B cell (primary cell): ENCODE results near the gene GGACT. TPM values are rescaled to one million over a fixed set of nuclear protein-coding genes. Genes with fewer than 3 reads are reported as not detected.

Experiments used
- ATAC-seq: fragments of 200-7000 bp; cut with Tn5 transposase; one replicate; pipeline ENCODE4 v1.10.0; 2021; ENCODE audit warnings: low read depth, mild to moderate bottlenecking, moderate number of reproducible peaks, moderate library complexity
- CTCF ChIA-PET: fragments of 350-600 bp; sonication (Branson Sonifier 250); formaldehyde crosslinking; loops from one replicate; lab custom pipeline; 2021; ENCODE audit warnings: antibody characterized with exemption, inconsistent platforms; lab: Charles Lee
- POLR2A ChIA-PET: fragments of 350-600 bp; sonication (Branson Sonifier 250); formaldehyde crosslinking; loops from one replicate; lab custom pipeline; 2021; ENCODE audit warnings: antibody characterized with exemption; lab: Charles Lee
- DNase-seq: peaks from one replicate; pipeline ENCODE4 v3.0.0; 2013
- H2AFZ ChIP-seq: 2 replicates; pipeline ENCODE4 v1.6.1; 2012; ENCODE audit warnings: mild to moderate bottlenecking, low read depth, low read length; ENCODE audit not compliant: insufficient read depth, poor library complexity, severe bottlenecking
- H3K27ac ChIP-seq, 2 donors: 1 replicate in 1 of 2; 2 replicates in 1 of 2; pipeline ENCODE4 v1.5.1; 2012 to 2013; ENCODE audit warnings: low read length in 2 of 2, mild to moderate bottlenecking in 2 of 2, moderate library complexity in 1 of 2
- H3K27me3 ChIP-seq, 4 experiments: fragments of 200-600 bp in 1 of 4; sonication (generic) in 1 of 4; replicated peaks in 1 of 4; 1 replicate in 2 of 4; 2 replicates in 2 of 4; pipeline versions ENCODE4 v1.6.1 to v1.7.0; 2013 to 2016; ENCODE audit warnings: low read length in 3 of 4, mild to moderate bottlenecking in 2 of 4, mixed read lengths in 1 of 4, moderate library complexity in 1 of 4; ENCODE audit not compliant: insufficient read depth in 4 of 4, control insufficient read depth in 3 of 4; ENCODE audit errors: control extremely low read depth in 1 of 4
- H3K36me3 ChIP-seq, 2 experiments: replicated peaks in 1 of 2; 1 replicate in 1 of 2; 2 replicates in 1 of 2; pipeline versions ENCODE4 v1.6.1 to v1.7.1; 2013; ENCODE audit warnings: low read length in 1 of 2; ENCODE audit not compliant: insufficient read depth in 2 of 2, control insufficient read depth in 1 of 2; ENCODE audit errors: control extremely low read depth in 1 of 2, extremely low read depth in 1 of 2
- H3K4me1 ChIP-seq, 2 donors: fragments of 200-600 bp in 1 of 2; sonication (generic) in 1 of 2; 1 replicate in 1 of 2; 2 replicates in 1 of 2; pipeline versions ENCODE4 v1.5.1 to v1.6.1; 2013 to 2017; ENCODE audit warnings: low read length in 2 of 2; ENCODE audit not compliant: control insufficient read depth in 2 of 2, insufficient read depth in 2 of 2
- H3K4me2 ChIP-seq: replicated peaks from 2 replicates; pipeline ENCODE3; 2012; ENCODE audit warnings: mild to moderate bottlenecking, low read depth, low read length; ENCODE audit not compliant: poor library complexity, severe bottlenecking
- H3K4me3 ChIP-seq, 5 experiments: fragments of 200-600 bp in 1 of 5; sonication (generic) in 1 of 5; 1 replicate in 3 of 5; 2 replicates in 2 of 5; pipeline versions ENCODE4 v1.5.1 to v1.7.0; 2011 to 2016; ENCODE audit warnings: low read length in 4 of 5, mild to moderate bottlenecking in 4 of 5, low read depth in 2 of 5, control low read depth in 1 of 5, moderate library complexity in 1 of 5; ENCODE audit not compliant: insufficient read depth in 1 of 5; ENCODE audit errors: control extremely low read depth in 1 of 5, extremely low read depth in 1 of 5
- H3K79me2 ChIP-seq: fragments of 200-600 bp; sonication (generic); one replicate; pipeline ENCODE4 v1.6.0; 2016; ENCODE audit warnings: low read length; ENCODE audit not compliant: control insufficient read depth, insufficient read depth
- H3K9ac ChIP-seq: fragments of 200-600 bp; sonication (generic); 2 replicates; pipeline ENCODE4 v1.6.1; 2017; ENCODE audit warnings: mild to moderate bottlenecking, low read length, moderate library complexity
- H3K9me3 ChIP-seq, 3 donors: one replicate each; pipeline versions ENCODE4 v1.6.1 to v1.7.1; 2013; ENCODE audit warnings: low read length in 2 of 3; ENCODE audit not compliant: control insufficient read depth in 2 of 3, insufficient read depth in 1 of 3; ENCODE audit errors: control extremely low read depth in 1 of 3
- H4K20me1 ChIP-seq: 2 replicates; pipeline ENCODE4 v1.6.0; 2012; ENCODE audit warnings: mild to moderate bottlenecking, low read length; ENCODE audit not compliant: insufficient read depth, control insufficient read depth, poor library complexity, severe bottlenecking
- H3K27ac Mint-ChIP-seq: one replicate; pipeline ENCODE4 v1.8.0; 2021; ENCODE audit warnings: mixed read lengths
- H3K27me3 Mint-ChIP-seq: one replicate; pipeline ENCODE4 v1.8.0; 2021; ENCODE audit warnings: mixed read lengths
- H3K4me1 Mint-ChIP-seq: one replicate; pipeline ENCODE4 v1.8.0; 2021; ENCODE audit warnings: mixed read lengths
- H3K4me3 Mint-ChIP-seq: one replicate; pipeline ENCODE4 v1.8.0; 2021; ENCODE audit warnings: mixed read lengths
- H3K9me3 Mint-ChIP-seq: one replicate; pipeline ENCODE4 v1.8.0; 2022; ENCODE audit warnings: mixed read lengths; ENCODE audit not compliant: insufficient read depth
- EZH2 ChIP-seq: IDR thresholded peaks from 2 replicates; pipeline ENCODE4 v1.6.1; 2012; ENCODE audit warnings: borderline replicate concordance, low read depth, mild to moderate bottlenecking, moderate library complexity, low read length; ENCODE audit not compliant: insufficient read depth, poor library complexity, severe bottlenecking
- WGBS: methylation state at CpG from one replicate; pipeline ENCODE4 v1.1.5; 2013; ENCODE audit warnings: missing lambda C conversion rate; ENCODE audit not compliant: insufficient coverage; 5-methylcytosine and 5-hydroxymethylcytosine counted together
- intact Hi-C: fragments of 100-400 bp; cut with micrococcal nuclease; formaldehyde crosslinking; loops from one replicate; pipeline ENCODE4 v1.10.0; 2022
- polyA plus RNA-seq: library from polyadenylated mRNA; depleted of rRNA; stranded (reverse); fragments of >200 nt; gene quantifications from 2 replicates; pipeline ENCODE4 v1.2.3, GENCODE V29; 2012
- total RNA-seq, 2 donors: library from RNA; stranded (reverse); fragments of 120-200 nt in 1 of 2; gene quantifications; 1 replicate in 1 of 2; 2 replicates in 1 of 2; pipeline versions ENCODE4 v1.2.3 to v1.2.4, GENCODE V29; 2013 to 2022
- TF ChIP-seq, protein P1 (sequence below): fragments of 200-600 bp; IDR thresholded peaks from one replicate; pipeline ENCODE4 v1.8.0; 2022; ENCODE audit warnings: antibody characterized with exemption, mild to moderate bottlenecking

Gene GGACT
- total and polyA plus RNA-seq, 2 donors (not counting 1 experiment from before 2014, with no cell fraction given): 3.2 to 3.5 TPM

GRCh38 chr13:100627120-100627519 is 38.5 kb upstream of the GGACT start:
- TF ChIP-seq, protein P1, sequence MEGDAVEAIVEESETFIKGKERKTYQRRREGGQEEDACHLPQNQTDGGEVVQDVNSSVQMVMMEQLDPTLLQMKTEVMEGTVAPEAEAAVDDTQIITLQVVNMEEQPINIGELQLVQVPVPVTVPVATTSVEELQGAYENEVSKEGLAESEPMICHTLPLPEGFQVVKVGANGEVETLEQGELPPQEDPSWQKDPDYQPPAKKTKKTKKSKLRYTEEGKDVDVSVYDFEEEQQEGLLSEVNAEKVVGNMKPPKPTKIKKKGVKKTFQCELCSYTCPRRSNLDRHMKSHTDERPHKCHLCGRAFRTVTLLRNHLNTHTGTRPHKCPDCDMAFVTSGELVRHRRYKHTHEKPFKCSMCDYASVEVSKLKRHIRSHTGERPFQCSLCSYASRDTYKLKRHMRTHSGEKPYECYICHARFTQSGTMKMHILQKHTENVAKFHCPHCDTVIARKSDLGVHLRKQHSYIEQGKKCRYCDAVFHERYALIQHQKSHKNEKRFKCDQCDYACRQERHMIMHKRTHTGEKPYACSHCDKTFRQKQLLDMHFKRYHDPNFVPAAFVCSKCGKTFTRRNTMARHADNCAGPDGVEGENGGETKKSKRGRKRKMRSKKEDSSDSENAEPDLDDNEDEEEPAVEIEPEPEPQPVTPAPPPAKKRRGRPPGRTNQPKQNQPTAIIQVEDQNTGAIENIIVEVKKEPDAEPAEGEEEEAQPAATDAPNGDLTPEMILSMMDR: no peak
- no peak for TF ChIP-seq EZH2
- H3K9me3 ChIP-seq: no peaks in the 10 kb centered on the region
- ChIA-PET POLR2A (no interaction called here), CTCF (no interaction called here)
- intact Hi-C loops: no loop called here
- H3K27ac ChIP-seq: no peak overlapping the region
- no peaks in the 10 kb centered on the region for H3K27me3 ChIP-seq
- no peak overlapping the region for H3K27ac Mint-ChIP-seq
- no peak for DNase-seq
- WGBS: 97% methylated on average over 15 of the region's 15 CpGs
- no peak overlapping the region for H3K4me2 ChIP-seq
- H4K20me1 ChIP-seq: no peaks in the 10 kb centered on the region
- H2AFZ ChIP-seq: no peak overlapping the region
- no peak overlapping the region for H3K4me3 ChIP-seq
- no peak overlapping the region for H3K9ac ChIP-seq
- ATAC-seq: no peak
- no peaks in the 10 kb centered on the region for H3K27me3 Mint-ChIP-seq
- peaks cover 0 to 22% of the 10 kb centered on the region in 2 experiments for H3K36me3 ChIP-seq
- H3K4me1 ChIP-seq: no peaks in the 10 kb centered on the region
- no peak overlapping the region for H3K4me3 Mint-ChIP-seq
- no peaks in the 10 kb centered on the region for H3K9me3 Mint-ChIP-seq
- H3K79me2 ChIP-seq: no peaks in the 10 kb centered on the region
- H3K4me1 Mint-ChIP-seq: no peaks in the 10 kb centered on the region

- no peak overlapping the region for H3K4me2 ChIP-seq
- intact Hi-C loops: no loop called here
- 97% methylated on average over 9 of the region's 9 CpGs for WGBS
- TF ChIP-seq, protein P1: no peak
- TF ChIP-seq EZH2: no peak
- no peak overlapping the region for H3K27ac Mint-ChIP-seq
- H3K4me3 Mint-ChIP-seq: no peak overlapping the region
- H3K27me3 Mint-ChIP-seq: no peaks in the 10 kb centered on the region
- H3K9ac ChIP-seq: no peak overlapping the region
- H3K36me3 ChIP-seq: peaks cover 0 to 14% of the 10 kb centered on the region in 2 experiments
- H3K27ac ChIP-seq: no peak overlapping the region
- no peak for ATAC-seq
- no peaks in the 10 kb centered on the region for H4K20me1 ChIP-seq
- H3K27me3 ChIP-seq: no peaks in the 10 kb centered on the region
- no peak overlapping the region for H3K4me3 ChIP-seq
- no peaks in the 10 kb centered on the region for H3K4me1 Mint-ChIP-seq
- no peaks in the 10 kb centered on the region for H3K4me1 ChIP-seq
- no peaks in the 10 kb centered on the region for H3K79me2 ChIP-seq
- H2AFZ ChIP-seq: no peak overlapping the region
- no peaks in the 10 kb centered on the region for H3K9me3 Mint-ChIP-seq
- ChIA-PET CTCF (interaction anchor here (1.4 to 1.6 kb wide), 2 partner anchors 25 to 53 kb away, joined by 3 to 5 read pairs; no protein-coding TSS in a partner anchor), POLR2A (no interaction called here)
- H3K9me3 ChIP-seq: no peaks in the 10 kb centered on the region
- DNase-seq: no peak
Observed at GRCh38 chr13:100625447-100625846, 36.9 kb upstream of the GGACT start.
